ENCODE measurements around the gene CACNA2D4.

Gene CACNA2D4

DNA sequence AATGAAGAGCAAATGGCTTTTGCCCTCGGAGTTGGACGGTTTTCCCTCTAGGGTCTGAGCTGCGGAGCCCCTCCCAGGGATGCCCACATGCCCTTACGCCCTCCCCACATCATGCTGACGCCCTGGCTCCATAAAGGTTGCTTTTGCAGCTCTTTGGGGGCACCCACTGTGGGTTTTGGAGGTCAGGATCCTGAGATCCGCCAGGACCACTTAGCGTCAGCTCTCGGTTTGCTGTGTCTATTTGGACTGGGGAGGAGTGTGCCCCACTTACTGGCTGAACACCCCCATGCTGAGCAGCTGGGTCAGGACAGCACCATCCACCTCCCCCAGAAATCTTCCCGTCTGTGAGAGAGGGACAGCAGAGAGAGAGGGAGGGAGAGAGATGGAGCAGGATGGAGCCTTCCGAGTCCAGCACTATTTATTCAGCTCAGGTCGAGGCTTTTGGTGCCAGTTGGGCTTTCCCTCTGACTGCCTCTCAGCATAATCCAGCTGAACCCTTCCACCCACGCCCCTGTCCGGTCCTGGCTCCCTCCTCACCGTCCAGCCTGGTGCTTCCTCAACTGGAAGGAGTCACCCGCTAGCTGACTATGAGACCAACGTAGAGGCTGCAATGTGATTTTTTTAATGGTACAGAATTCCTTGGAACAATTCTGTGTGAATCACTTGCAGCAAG, 117.0 kb downstream of the CACNA2D4 start:
- DNase-seq (ENCODE audit: low read depth in 1 of 2, low spot score in 1 of 2), result no peak
- Histone ChIP-seq H3K27ac (replicated peaks) (no peak overlapping the region), H3K27me3 (ENCODE audit: insufficient read depth, poor library complexity, severe bottlenecking) (no peaks in the 10 kb centered on the region), H3K4me3 (replicated peaks; ENCODE audit: insufficient read depth, low read length) (no peak overlapping the region)
- TF ChIP-seq SPI1 (IDR thresholded peaks at IDR 0.05; ENCODE audit: borderline replicate concordance, low read depth), result no peak
- TF ChIP-seq POLR2AphosphoS5 (IDR thresholded peaks at IDR 0.05; ENCODE audit: low read depth), result no peak
- TF ChIP-seq GABPA (IDR thresholded peaks at IDR 0.05; ENCODE audit: low read depth), result no peak
- TF ChIP-seq, protein P1, sequence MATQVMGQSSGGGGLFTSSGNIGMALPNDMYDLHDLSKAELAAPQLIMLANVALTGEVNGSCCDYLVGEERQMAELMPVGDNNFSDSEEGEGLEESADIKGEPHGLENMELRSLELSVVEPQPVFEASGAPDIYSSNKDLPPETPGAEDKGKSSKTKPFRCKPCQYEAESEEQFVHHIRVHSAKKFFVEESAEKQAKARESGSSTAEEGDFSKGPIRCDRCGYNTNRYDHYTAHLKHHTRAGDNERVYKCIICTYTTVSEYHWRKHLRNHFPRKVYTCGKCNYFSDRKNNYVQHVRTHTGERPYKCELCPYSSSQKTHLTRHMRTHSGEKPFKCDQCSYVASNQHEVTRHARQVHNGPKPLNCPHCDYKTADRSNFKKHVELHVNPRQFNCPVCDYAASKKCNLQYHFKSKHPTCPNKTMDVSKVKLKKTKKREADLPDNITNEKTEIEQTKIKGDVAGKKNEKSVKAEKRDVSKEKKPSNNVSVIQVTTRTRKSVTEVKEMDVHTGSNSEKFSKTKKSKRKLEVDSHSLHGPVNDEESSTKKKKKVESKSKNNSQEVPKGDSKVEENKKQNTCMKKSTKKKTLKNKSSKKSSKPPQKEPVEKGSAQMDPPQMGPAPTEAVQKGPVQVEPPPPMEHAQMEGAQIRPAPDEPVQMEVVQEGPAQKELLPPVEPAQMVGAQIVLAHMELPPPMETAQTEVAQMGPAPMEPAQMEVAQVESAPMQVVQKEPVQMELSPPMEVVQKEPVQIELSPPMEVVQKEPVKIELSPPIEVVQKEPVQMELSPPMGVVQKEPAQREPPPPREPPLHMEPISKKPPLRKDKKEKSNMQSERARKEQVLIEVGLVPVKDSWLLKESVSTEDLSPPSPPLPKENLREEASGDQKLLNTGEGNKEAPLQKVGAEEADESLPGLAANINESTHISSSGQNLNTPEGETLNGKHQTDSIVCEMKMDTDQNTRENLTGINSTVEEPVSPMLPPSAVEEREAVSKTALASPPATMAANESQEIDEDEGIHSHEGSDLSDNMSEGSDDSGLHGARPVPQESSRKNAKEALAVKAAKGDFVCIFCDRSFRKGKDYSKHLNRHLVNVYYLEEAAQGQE (IDR thresholded peaks at IDR 0.05; ENCODE audit: insufficient replicate concordance, low read depth), result no peak

DNA sequence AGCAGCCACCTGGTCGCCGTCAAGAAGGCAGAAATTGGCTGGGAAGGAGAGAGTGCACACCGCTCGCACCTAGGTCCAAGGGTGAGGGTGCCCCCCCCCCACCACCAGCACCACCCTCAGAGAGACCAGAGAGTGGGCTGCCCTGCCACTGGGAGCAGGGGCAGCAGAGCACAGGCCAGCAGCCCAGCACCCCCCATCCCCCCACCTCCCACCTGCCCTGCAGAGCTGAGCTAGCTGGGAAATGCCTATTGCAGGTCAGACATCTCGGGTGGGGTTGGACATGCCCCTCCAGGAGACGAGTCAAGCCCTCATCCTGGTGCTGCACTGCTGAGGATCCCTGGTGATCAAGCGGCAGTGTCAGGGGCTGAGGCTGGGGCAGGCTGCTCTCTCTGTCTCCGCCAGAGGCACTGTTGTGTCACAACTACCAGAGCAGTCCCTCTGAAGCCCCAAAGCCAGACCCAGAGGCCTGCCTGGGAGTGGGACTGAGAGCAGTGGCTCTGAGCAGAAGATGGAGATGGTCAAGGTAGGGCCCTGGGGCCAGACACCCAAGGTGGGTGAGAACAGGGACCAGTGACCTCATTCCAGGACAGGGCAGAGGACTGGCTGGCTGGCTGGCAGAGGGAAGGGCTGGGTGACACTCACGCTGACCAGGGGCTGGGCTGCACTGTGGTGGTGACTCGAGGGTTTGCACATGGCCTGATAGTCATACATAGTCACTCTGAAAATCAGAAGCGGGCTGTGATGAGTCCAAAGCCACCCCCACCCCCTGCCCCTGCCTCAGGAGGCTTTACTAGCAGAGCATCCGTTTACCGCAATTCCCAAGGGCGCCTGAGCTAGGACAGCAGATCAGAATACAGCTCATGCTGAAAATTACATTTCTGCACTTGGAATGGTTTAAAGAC, 117.8 kb downstream of the CACNA2D4 start:
- no peaks in the 10 kb centered on the region for H3K27me3 ChIP-seq (ENCODE audit: insufficient read depth, poor library complexity, severe bottlenecking)
- no peak overlapping the region for H3K4me3 ChIP-seq (replicated peaks; ENCODE audit: insufficient read depth, low read length)
- DNase-seq (ENCODE audit: low read depth in 1 of 2, low spot score in 1 of 2), result peak in 1 of 2 experiments; percentile 35
- H3K27ac ChIP-seq (replicated peaks), result no peak overlapping the region
- no peak for TF ChIP-seq GABPA (IDR thresholded peaks at IDR 0.05; ENCODE audit: low read depth)
- TF ChIP-seq, protein P2, sequence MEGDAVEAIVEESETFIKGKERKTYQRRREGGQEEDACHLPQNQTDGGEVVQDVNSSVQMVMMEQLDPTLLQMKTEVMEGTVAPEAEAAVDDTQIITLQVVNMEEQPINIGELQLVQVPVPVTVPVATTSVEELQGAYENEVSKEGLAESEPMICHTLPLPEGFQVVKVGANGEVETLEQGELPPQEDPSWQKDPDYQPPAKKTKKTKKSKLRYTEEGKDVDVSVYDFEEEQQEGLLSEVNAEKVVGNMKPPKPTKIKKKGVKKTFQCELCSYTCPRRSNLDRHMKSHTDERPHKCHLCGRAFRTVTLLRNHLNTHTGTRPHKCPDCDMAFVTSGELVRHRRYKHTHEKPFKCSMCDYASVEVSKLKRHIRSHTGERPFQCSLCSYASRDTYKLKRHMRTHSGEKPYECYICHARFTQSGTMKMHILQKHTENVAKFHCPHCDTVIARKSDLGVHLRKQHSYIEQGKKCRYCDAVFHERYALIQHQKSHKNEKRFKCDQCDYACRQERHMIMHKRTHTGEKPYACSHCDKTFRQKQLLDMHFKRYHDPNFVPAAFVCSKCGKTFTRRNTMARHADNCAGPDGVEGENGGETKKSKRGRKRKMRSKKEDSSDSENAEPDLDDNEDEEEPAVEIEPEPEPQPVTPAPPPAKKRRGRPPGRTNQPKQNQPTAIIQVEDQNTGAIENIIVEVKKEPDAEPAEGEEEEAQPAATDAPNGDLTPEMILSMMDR (IDR thresholded peaks at IDR 0.05; ENCODE audit: insufficient read depth, low read length), result no peak
- no peak for TF ChIP-seq SPI1 (IDR thresholded peaks at IDR 0.05; ENCODE audit: borderline replicate concordance, low read depth)
- TF ChIP-seq, protein P1 (IDR thresholded peaks at IDR 0.05; ENCODE audit: insufficient replicate concordance, low read depth), result no peak
- TF ChIP-seq POLR2AphosphoS5 (IDR thresholded peaks at IDR 0.05; ENCODE audit: low read depth), result no peak

DNA sequence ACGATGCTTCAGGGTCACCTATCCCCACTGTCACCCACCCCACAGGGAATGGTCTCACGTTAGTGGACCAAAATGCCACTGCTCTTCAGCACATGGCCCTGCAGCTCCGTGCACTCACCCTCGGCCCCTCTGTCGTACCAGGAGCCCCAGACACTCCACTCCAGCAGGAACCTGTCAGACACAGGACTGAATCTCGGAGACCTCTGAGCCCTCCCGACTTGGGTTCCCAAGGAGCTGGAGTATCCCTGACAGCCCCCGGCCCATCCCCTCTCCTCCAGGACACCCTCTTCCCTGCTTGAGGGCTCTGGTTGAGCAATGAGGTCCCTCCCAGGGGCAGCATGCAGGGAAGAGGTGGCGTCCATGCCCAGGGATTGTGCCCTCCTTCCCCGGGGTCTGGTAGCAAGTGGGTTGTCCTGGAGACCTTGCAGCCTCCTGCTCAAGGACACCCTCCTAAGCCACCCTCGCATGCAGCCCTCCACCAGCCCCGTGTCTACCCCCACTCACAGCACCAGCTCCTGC, 118.5 kb downstream of the CACNA2D4 start:
- Histone ChIP-seq H3K4me3 (replicated peaks; ENCODE audit: insufficient read depth, low read length) (no peak overlapping the region), H3K27ac (replicated peaks) (no peak overlapping the region), H3K27me3 (ENCODE audit: insufficient read depth, poor library complexity, severe bottlenecking) (no peaks in the 10 kb centered on the region)
- TF ChIP-seq SPI1 (IDR thresholded peaks at IDR 0.05; ENCODE audit: borderline replicate concordance, low read depth) (no peak), POLR2AphosphoS5 (IDR thresholded peaks at IDR 0.05; ENCODE audit: low read depth) (no peak)
- TF ChIP-seq, protein P1 (IDR thresholded peaks at IDR 0.05; ENCODE audit: insufficient replicate concordance, low read depth), result no peak
- TF ChIP-seq, protein P2 (IDR thresholded peaks at IDR 0.05; ENCODE audit: insufficient read depth, low read length), result no peak
- no peak for DNase-seq (ENCODE audit: low read depth in 1 of 2, low spot score in 1 of 2)
